Psoas muscle (tissue), 8 donors: ENCODE results near the gene WBP1L. TPM values are rescaled to one million over a fixed set of nuclear protein-coding genes. Genes with fewer than 3 reads are reported as not detected.
A peak's percentile ranks its signal among the peaks of the same experiment; 100 is the strongest.

Source experiments
- ATAC-seq, 4 donors: fragments of 200-7000 bp; cut with Tn5 transposase; one replicate each; pipeline ENCODE4 v1.9.1; 2020; ENCODE audit warnings: moderate library complexity in 3 of 4, mild to moderate bottlenecking in 2 of 4
- DNase-seq, 2 donors: peaks; one replicate each; pipeline ENCODE4 v3.0.0-alpha.2; 2020
- H3K27ac ChIP-seq: fragments of 200-600 bp; one replicate; pipeline ENCODE4 v1.8.0; 2022
- H3K27me3 ChIP-seq, 3 donors: fragments of 200-600 bp in 1 of 3; one replicate each; pipeline versions ENCODE4 v1.6.1 to v1.8.0; 2013 to 2022; ENCODE audit warnings: low read length in 2 of 3, mild to moderate bottlenecking in 2 of 3, moderate library complexity in 1 of 3; ENCODE audit not compliant: insufficient read depth in 3 of 3
- H3K36me3 ChIP-seq, 2 donors: fragments of 200-600 bp in 1 of 2; one replicate each; pipeline versions ENCODE4 v1.6.1 to v1.8.0; 2013 to 2022; ENCODE audit warnings: low read depth in 1 of 2, mild to moderate bottlenecking in 1 of 2, moderate library complexity in 1 of 2; ENCODE audit not compliant: insufficient read depth in 1 of 2
- H3K4me1 ChIP-seq: fragments of 200-600 bp; one replicate; pipeline ENCODE4 v1.8.0; 2022
- H3K4me3 ChIP-seq: fragments of 200-600 bp; one replicate; pipeline ENCODE4 v1.8.0; 2022; ENCODE audit warnings: mild to moderate bottlenecking
- H3K9me3 ChIP-seq: fragments of 200-600 bp; one replicate; pipeline ENCODE4 v1.8.0; 2022
- CTCF ChIP-seq: fragments of 200-600 bp; IDR thresholded peaks from one replicate; pipeline ENCODE4 v1.8.0; 2022; ENCODE audit warnings: antibody characterized with exemption
- WGBS, 3 donors: extraction: QIAGEN DNeasy Blood & Tissue Kit; methylation state at CpG; one replicate each; pipeline versions ENCODE4 v1.1.6 to v1.1.7; 2013; 5-methylcytosine and 5-hydroxymethylcytosine counted together
- intact Hi-C, 2 donors: fragments of 100-400 bp; cut with DNase I; formaldehyde crosslinking; loops; one replicate each; pipeline versions ENCODE4 v1.11.0 to v1.14.2; 2022
- polyA plus RNA-seq, 3 donors: library from polyadenylated mRNA; stranded (reverse); fragments of 200-250 nt; gene quantifications; one replicate each; pipeline ENCODE4 v1.2.3, GENCODE V29; 2013
- total RNA-seq, 4 donors: library from RNA; stranded (reverse); fragmentation: NEBNext Ultra II Directional in 2 of 4; extraction: Animal tissue kit (Norgen Biotek cat#: 25700) in 2 of 4; gene quantifications; one replicate each; pipeline versions ENCODE4 v1.2.1 to v1.2.4, GENCODE V29; 2021 to 2023
- donor health status: healthy with polysubstance abuse.
- donor health status: DM: no; HTN: no; CAD: no; lungs with moderate emphysema.
- donor health status: Bipolar disorder and iron deficiency.
- donor health status: healthy.
- donor health status: DM: yes; HTN: yes; CAD: no.
- donor health status: DM: no; HTN: no; CAD: no.
- donor health status: DM: no; HTN: no; CAD: no.
- donor health status: DM: yes; HTN: yes; CAD: no.

WBP1L gene
- total and polyA plus RNA-seq, 7 donors = 26.4 to 77.2 (median 54.1) TPM

DNA sequence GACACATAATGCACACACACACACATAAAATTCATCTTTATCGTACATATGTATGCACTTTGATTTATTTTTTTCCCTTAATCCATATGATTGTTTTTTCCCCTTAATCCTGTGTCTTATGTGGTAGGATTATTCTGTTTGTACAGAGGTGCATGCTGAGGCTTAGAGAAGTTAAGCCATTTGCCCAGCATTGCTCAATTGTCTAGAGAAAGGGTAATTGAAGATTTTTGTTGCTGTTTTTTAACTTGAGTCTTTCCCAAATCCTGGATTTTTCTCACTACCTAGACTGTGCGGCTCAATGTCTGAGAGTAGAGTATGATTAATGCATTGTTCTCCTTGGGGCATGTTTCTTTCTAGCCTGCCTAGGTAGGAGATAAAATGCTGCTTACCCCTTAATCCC lies 35.0 kb downstream of the WBP1L start:
- no peak for TF ChIP-seq CTCF
- Histone ChIP-seq H3K4me3 (peak overlapping the region; percentile 81), H3K36me3 (no peaks in the 10 kb centered on the region), H3K4me1 (peaks cover 78% of the 10 kb centered on the region), H3K9me3 (no peaks in the 10 kb centered on the region), H3K27me3 (no peaks in the 10 kb centered on the region), H3K27ac (peak overlapping the region; percentile 98)
- DNase-seq (no peak), ATAC-seq (no peak)
- 75 to 94% (median 86%) methylated on average over 2 of the region's 2 CpGs for WGBS, 3 donors
- intact Hi-C loops = loop anchor here in 1 of 2 donors (10.0 kb wide), 1 partner anchor 134 kb away; the partner anchor contains the start of gene TRIM8

- Histone ChIP-seq H3K27me3 (no peaks in the 10 kb centered on the region), H3K36me3 (no peaks in the 10 kb centered on the region), H3K9me3 (no peaks in the 10 kb centered on the region), H3K4me3 (peak overlapping the region; percentile 81), H3K4me1 (peaks cover 76% of the 10 kb centered on the region), H3K27ac (peak overlapping the region; percentile 98)
- TF ChIP-seq CTCF = no peak
- peak in 2 of 4 donors; percentile 3 to 4 for ATAC-seq
- peak in 1 of 2 donors; percentile 41 for DNase-seq
- 40 to 55% (median 42%) methylated on average over 10 of the region's 10 CpGs for WGBS, 3 donors
- intact Hi-C loops = loop anchor here in 1 of 2 donors (10.0 kb wide), 1 partner anchor 135 kb away; the partner anchor contains the start of gene TRIM8
These were observed 36.2 kb downstream of the WBP1L start for GRCh38 chr10:102779680-102780526.

- no peak for TF ChIP-seq CTCF
- ATAC-seq (no peak), DNase-seq (no peak)
- H3K27ac ChIP-seq = peak overlapping the region; percentile 98
- 94 to 97% (median 96%) methylated on average over 1 of the region's 1 CpG for WGBS, 3 donors
- peak overlapping the region; percentile 81 for H3K4me3 ChIP-seq
- H3K27me3 ChIP-seq = no peaks in the 10 kb centered on the region
- peaks cover 76% of the 10 kb centered on the region for H3K4me1 ChIP-seq
- H3K36me3 ChIP-seq = no peaks in the 10 kb centered on the region
- intact Hi-C loops = no loop called here
- H3K9me3 ChIP-seq = no peaks in the 10 kb centered on the region
These were observed 36.7 kb downstream of the WBP1L start for GRCh38 chr10:102780527-102780808.

DNA sequence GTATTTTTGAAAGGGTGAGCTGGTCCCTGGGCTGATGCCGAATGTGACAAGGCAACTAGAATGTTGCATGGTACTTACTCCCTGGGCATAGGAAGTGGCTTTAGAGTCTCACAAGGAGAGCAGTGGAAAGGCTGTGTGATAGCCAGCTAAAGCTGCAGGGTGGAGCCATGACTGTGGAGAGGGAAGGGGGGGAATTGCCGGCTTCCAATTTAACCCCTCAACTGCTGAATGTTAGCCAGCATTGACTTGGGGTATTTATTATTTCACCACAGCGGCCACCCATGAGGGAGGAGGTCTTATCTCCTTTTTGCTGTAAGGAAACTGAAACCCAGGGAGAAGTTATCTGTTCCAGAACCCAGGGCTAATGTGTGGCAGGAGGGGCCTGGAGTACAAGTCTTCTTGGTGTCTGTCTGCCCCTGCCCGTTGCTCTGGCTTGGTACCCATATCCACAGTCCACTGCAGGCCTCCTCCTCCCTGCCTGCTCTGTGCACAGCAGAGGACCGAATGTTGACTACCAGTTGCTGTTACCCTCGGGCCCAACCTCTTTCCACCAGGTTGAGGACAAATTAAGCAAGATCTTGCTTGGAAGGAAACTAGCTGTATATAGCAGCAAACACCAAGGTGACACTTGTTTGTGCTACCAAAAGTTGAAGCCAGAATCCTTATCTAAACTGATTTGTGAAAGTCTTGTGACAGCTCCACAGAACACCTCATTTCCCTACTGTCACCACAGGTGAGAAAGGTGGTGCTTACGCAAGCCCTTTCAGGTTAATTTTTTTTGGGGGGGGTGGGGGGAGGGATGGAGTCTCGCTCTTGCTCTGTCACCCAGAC lies 37.6 kb downstream of the WBP1L start:
- WGBS, 3 donors = 29 to 43% (median 41%) methylated on average over 7 to 8 of the region's 8 CpGs
- H3K27me3 ChIP-seq = no peaks in the 10 kb centered on the region
- H3K36me3 ChIP-seq = no peaks in the 10 kb centered on the region
- DNase-seq = no peak
- H3K9me3 ChIP-seq = no peaks in the 10 kb centered on the region
- H3K4me3 ChIP-seq = peak overlapping the region; percentile 81
- no peak for ATAC-seq
- intact Hi-C loops = no loop called here
- peak overlapping the region; percentile 98 for H3K27ac ChIP-seq
- peaks cover 80% of the 10 kb centered on the region for H3K4me1 ChIP-seq
- TF ChIP-seq CTCF = no peak
